Amniotic stem cell (primary cell): ENCODE data around the gene STARD3.
A peak's percentile ranks its signal among the peaks of the same experiment; 100 is the strongest.
"Not testable (repeated sequence)": the region's sequence is repeated elsewhere in the genome, so short reads cannot be mapped to it uniquely, and the experiment has no call there.

Experiments used
- DNase-seq: peaks from one replicate; lab custom pipeline; 2025; lab: John Stamatoyannopoulos, UW

STARD3 gene

DNA sequence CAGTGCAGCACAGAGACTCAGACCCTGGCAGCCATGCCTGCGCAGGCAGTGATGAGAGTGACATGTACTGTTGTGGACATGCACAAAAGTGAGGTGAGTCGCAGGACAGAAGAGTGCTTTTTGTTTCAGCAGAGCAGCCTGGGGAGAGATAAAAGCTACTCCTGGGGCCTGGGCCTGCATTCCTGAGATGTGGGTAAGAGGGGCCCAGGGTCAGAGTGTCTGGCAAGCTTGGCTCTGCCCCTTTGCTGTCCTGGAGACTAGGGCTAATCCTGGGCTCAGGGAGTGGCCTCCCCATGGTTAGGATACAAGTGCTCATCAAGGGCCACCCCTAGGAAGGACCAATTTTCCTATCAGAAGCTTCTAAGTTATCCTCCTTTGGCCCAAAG, 58.1 kb downstream of the STARD3 start:
- no peak for DNase-seq

DNA sequence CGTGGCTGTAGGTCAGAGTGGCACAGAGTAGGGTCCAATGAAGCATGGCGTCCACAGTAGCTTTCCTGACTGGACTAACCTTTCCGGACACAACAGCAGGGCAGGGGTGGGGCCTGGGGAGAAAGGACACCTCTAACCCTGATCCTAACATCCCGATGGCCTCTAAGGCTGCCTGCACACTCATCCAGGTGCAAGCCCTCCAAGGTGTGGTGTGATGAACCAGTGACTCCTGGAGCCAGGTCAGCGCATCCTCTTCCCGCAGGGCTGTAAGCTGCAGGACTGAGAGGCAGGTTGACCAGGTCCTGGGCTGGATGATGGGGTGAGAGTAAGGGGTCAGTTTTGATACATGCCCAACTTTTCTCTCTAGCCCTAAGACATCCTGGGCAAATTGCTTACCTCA, 59.8 kb downstream of the STARD3 start:
- no peak for DNase-seq

DNA sequence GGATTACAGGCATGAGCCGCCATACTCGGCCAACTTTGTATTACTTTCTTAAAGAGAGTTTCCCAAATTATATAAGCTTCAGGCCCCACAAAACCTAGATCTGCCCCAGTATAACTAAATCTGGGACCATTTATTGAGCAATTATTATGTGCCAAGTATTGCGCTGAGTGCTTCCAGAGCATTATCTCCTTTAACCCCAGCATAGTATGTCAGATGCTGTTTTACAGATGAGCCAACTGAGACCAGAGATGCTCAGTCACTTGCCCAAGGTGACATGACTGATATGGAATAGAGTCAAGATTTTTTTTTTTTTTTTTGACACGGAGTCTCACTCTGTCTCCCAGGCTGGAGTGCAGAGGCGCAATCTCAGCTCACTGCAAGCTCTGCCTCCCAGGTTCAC, 61.0 kb downstream of the STARD3 start:
- DNase-seq = no peak

DNA sequence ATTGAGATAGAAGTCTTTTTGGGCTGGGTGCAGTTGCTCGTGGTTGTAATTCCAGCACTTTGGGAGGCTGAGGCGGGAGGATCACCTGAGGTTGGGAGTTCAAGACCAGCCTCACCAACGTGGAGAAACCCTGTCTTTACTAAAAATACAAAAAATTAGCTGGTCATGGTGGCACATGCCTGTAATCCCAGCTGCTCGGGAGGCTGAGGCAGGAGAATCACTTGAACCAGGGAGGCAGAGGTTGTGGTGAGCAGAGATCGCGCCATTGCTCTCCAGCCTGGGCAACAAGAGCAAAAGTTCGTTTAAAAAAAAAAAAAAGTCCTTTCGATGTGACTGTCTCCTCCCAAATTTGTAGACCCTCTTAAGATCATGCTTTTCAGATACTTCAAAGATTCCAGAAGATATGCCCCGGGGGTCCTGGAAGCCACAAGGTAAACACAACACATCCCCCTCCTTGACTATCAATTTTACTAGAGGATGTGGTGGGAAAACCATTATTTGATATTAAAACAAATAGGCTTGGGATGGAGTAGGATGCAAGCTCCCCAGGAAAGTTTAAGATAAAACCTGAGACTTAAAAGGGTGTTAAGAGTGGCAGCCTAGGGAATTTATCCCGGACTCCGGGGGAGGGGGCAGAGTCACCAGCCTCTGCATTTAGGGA, 62.3 kb downstream of the STARD3 start:
- DNase-seq = not testable (repeated sequence)

DNA sequence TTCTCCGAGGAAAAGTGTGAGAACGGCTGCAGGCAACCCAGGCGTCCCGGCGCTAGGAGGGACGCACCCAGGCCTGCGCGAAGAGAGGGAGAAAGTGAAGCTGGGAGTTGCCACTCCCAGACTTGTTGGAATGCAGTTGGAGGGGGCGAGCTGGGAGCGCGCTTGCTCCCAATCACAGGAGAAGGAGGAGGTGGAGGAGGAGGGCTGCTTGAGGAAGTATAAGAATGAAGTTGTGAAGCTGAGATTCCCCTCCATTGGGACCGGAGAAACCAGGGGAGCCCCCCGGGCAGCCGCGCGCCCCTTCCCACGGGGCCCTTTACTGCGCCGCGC, 62.8 kb downstream of the STARD3 start, which contains the start of gene ERBB2:
Gene ERBB2 (plus strand): TSS at position 247 of the 330 bp plus-strand sequence. CDS start 175 bp downstream, outside the sequence.
- DNase-seq = peak; percentile 56

DNA sequence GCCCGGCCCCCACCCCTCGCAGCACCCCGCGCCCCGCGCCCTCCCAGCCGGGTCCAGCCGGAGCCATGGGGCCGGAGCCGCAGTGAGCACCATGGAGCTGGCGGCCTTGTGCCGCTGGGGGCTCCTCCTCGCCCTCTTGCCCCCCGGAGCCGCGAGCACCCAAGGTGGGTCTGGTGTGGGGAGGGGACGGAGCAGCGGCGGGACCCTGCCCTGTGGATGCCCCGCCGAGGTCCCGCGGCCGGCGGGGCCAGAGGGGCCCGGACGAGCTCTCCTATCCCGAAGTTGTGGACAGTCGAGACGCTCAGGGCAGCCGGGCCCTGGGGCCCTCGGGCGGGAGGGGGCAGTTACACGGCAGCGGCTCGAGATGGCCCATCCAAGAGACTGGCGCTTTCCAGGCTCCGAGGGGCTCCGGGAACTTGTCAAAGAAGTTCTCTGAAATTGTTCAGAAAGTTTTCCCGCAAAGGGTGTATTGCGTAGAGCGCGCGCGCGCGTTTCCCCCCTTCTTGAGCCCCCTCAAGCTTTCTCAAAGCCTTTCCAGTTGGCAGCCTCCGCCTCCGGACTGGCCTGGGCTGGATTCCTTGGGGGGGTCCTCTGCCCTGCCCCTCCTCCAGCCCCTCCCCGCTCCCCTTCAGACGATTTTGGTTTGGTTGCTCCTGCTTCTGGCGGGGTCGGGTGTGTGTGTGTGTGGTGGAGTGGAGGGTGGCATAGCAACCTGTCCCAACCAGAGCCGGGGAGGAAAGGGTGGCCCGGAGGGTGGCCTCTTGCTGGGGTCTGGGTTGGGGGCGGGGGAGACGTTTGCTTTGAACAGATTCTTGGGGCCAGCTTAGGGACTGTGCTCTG, 63.4 kb downstream of the STARD3 start:
- no peak for DNase-seq

DNA sequence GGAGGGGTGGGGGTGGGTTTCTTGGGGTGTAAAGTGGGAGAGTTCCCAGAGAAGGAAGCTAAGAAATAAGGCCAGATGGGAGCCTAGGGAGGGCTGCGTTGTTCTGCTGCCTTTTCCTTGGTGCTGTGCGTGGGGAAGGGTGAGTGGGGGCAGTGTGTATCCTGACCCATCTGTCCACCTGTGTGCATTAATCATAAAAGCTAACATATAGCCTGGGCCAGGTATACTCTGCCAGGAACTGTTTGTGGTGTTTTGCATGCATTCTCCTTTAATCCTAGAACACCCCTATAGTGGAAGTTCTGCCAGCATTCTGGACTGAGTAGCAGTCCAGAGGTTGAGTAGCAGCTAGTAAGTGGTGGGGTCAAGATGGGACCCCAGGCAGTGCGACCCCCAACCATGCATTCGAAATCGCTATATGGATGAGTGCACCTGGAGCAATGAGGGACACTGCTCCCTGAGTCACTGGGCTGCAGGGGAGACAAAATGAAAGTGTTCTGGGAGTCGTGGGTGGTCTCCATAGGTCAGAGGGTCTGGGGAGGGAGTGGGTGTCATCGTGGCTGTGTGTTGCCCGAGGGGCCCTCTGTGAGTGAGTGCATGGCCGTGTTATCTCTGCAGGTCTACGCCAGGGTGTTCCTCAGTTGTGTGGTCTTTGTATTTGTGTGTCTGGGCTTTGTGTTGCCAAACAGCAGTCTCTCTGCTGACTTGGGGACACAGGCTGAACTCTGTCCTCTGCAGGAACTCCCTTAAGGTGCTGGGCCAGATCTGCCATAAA, 64.3 kb downstream of the STARD3 start:
- no peak for DNase-seq

DNA sequence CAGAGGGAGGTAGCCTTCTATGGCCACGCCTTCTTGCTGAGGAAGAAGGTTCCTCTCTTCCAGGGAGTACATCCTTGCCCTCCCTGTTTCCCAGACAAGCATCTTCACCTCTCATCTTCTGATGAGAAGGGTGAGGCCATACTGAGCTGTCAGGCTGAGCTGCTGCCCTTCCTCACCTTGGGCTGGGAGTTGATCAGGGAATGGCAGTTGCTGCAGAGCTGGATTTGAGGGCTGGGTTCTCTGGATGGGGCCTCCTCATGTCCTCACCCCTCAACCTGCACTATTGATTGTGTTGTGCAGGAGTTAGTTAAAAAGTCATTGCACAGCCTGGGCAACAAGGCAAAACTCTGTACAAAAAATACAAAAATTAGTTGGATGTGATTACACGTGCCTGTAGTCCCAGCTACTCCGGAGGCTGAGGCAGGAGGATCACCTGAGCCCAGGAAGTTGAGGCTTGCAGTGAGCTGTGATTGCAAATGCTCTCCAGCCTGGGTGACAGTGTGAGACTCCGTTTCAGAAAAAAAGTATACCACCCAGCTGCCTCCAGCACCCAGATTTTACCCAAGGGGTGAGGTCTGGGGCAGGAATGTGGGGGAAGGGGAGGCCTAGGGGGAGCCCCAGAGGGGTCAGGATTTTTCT, 65.0 kb downstream of the STARD3 start:
- no peak for DNase-seq

DNA sequence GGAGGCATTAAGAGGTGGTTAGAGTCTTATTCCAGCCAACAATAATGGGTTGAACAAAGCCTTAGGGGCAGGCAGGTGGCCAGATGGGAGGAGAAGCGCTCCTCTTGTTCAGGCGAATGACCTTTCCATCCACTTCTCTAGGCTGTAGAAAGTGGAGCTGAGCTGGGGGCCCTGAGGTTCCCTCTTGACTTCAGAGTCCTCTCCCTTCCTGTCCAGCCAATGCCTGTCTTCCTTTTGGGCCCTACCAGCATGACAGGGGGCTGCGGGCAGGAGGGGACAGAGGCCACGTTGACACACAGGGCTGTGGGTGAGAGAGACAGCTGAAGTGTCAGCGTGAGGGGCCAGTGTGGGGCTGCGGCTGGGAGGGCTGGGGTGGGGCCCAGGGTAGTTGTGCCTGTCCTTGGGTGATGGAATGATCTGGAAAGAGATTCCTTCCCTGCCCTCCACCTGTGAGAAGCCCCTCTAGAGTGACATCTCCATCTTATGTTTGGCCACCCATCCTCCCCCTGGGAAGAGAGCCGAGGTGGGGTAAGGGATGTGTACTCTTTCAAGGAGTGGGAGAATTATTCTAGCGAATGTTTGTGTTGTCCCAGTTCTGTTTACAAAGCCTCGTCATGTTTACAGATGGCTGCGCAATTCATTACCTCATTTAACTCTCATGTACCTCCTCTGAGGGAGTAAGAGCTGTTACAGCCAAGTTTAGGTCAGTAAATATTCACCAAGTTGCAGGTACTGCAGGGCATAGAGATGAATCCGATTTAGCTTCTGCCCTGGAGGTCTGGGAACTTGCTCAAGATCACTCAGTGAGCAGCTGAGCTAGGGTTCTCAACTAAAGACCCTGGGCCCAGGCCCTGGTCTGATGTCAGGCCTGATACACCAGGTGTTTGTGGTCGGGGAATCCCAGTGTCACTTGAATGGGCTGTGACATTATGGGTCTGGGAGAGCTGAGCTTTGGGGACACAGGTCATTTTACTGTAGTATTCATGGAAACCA, 66.3 kb downstream of the STARD3 start:
- no peak for DNase-seq

DNA sequence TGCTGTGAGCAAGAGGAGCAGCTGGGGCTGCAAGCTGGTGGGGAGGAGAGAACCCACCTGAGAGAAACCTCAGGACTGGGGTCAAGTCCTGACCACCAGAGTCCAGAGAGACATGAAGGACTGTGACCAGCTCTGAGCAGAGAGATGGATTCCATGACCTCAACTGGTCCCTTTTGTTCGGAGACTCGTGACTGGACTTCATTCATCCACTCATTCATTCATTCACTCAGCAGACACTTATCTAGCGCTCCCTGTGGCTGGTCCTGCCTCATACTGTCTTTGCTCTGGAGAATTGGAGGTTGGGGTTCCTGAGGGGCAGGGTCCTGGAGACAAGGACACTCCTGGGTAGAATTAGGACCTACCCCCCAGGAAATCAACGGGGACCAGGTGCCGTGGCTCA, 67.0 kb downstream of the STARD3 start:
- DNase-seq = no peak

DNA sequence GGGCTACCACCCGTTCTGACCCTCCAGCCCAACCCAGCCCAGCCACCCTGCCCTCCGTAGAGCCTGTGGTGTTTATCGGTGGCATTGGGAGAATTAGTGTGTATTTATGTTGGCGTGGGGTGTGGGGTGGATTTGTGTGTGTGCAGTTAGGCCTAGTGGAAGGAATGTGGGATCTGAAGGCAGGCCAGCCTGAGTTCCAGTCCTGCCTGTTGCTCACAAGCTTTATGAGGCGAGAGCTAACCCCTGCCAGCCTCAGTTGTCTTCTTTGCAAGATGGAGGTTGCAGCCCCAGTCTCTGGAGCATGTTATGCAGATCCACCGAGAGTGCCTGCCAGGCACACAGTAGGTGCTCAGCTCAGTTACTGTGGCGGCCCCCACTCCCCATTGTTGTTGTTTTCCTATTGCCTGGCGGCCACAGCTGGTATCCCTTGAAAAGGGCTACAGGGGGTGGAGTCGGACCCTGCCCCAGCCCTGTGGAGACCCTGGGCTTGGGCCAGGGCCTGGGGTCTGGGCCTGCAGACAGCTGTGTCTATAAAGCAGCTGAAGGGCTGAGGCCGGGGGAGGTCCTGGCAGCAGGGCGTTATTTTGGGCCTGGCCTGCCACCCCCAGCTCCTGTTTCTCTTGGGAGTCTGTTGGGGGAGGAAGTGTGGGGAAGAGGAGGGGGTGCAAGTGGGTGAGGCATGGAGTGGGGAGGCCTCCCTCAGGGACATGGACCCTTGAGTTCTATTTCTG, 68.0 kb downstream of the STARD3 start:
- DNase-seq = no peak

DNA sequence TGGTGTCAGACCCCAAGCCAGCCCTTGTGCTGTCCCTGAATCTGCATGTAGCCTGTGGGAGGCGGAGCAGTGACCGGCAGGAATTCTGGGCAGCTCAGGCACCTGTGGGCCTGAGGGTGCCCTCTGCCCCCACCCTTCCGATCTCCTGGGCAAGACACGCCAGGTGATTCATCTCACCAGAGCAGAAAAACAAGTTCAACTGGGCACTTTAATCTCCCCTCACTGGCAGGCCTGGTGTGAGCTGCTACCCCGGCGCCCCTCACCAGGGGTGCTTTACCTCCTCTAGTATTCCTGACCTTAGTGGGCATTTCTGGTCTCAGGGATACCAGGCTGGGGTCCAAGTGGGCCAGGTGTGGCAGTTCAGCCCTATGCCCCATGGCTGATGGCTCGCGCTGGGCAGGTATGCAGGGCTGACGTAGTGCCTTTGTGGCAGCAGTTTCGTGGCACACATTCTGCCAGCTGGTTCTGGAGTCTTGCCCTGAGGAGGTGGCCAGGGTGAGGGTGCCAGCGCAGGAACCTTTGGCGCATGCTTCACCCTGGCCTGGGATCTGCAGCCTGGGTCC, 68.9 kb downstream of the STARD3 start:
- no peak for DNase-seq

DNA sequence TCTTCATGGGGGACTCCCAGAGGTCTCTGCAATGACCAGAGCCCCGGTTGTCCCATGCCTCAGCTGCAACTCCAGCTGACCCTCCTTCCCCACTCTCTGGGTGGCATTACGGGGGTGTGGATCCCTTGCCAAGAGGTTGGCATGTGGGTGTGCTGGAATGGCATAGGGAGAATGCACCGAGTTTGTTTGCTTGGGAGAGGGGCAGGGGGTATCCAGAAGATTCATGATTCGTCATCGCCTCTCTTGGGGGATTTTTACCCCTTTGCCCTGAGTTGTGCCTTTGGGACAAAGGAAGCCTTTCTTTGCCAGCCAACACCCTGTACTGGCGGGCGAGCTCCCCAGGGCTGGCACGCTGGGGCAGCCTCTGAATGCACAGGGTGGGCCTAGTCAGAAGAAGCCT, 69.4 kb downstream of the STARD3 start:
- no peak for DNase-seq

DNA sequence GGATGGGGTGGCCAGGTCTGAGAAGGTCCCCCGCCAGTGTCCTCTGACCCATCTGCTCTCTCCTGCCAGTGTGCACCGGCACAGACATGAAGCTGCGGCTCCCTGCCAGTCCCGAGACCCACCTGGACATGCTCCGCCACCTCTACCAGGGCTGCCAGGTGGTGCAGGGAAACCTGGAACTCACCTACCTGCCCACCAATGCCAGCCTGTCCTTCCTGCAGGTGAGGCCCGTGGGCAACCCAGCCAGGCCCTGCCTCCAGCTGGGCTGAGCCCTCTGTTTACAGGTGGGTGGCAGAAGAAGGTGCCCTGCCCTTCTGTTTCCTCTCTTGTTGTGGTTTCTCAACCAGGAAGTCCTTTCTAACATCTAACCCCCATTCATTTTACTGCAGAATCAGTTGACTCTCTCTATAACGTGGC, 70.0 kb downstream of the STARD3 start:
- DNase-seq = no peak

DNA sequence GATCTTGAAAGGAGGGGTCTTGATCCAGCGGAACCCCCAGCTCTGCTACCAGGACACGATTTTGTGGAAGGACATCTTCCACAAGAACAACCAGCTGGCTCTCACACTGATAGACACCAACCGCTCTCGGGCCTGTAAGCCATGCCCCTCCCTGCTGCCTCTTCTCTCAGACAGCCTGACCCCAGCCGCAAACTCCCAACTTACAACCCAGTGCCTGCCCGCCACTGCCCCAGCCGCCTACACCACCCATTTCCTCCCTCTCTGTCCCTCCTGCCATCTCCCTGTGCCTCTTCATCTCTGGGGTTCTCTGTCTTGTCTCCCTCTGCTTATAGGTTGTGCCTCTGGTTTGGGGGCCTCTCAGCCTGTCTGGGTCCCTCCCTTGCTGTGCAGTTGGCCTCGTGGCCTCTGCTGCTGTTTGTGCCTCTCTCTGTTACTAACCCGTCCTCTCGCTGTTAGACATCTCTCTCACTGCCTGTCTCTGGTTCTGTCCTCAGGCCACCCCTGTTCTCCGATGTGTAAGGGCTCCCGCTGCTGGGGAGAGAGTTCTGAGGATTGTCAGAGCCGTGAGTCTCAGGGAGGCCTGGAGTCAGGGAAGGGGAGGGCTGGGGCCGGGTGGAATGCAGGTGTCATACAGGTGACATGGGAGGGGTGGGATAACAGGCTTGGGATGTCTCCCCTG, 72.5 kb downstream of the STARD3 start:
- DNase-seq = no peak

DNA sequence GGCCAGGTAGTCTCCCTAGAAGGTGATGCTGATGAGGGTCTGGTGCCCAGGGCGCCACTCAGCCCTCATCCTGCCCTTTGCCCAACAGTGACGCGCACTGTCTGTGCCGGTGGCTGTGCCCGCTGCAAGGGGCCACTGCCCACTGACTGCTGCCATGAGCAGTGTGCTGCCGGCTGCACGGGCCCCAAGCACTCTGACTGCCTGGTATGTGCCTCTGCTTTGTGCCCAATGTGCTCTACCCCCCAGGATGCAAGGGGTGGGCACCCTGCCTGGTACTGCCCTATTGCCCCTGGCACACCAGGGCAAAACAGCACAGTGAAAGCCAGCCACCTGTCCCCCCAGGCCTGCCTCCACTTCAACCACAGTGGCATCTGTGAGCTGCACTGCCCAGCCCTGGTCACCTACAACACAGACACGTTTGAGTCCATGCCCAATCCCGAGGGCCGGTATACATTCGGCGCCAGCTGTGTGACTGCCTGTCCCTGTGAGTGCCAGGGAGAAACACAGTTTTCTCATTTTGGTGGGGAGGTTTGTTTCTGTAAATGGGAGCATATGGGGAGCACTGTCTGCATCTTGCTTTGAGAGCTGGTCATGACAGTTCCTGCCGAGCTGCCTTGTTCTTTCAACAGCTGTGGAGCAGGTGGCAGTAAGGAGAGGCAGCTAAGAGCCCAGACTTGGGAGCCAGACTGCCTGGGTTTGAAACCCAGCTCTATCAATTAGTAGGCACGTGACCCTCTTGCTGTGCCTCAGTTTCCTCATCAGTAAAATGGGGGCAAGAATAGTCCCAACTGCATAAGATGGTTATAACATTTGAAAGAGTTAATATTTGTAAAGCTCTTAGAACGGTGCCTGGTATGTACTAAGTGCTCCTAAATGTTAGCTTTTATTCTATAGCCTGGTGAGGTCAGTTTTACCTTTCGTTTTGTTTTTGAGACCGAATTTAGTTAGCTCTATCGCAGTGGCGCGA, 73.3 kb downstream of the STARD3 start:
- no peak for DNase-seq

DNA sequence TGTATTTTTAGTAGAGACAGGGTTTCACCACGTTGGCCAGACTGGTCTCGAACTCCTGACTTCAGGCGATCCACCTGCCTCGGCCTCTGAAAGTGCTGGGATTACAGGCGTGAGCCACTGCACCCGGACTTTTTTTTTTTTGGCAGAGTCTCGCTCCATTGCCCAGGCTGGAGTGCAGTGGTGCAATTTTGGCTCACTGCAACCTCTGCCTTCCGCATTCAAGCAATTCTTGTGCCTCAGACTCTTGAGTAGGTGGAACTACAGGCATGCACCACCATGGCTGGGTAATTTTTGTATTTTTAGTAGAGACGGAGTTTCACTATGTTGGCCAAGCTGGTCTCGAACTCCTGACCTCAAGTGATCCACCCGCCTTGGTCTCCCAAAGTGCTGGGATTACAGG, 74.1 kb downstream of the STARD3 start:
- not testable (repeated sequence) for DNase-seq

DNA sequence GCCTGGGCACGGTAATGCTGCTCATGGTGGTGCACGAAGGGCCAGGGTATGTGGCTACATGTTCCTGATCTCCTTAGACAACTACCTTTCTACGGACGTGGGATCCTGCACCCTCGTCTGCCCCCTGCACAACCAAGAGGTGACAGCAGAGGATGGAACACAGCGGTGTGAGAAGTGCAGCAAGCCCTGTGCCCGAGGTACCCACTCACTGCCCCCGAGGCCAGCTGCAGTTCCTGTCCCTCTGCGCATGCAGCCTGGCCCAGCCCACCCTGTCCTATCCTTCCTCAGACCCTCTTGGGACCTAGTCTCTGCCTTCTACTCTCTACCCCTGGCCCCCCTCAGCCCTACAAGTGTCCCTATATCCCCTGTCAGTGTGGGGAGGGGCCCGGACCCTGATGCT, 74.9 kb downstream of the STARD3 start:
- DNase-seq = no peak
